Stimulated activated CD4-positive, alpha-beta T cell treated with anti-CD3 and anti-CD28 coated beads, Interleukin-2, amount 100 ng/mL, for 4 hours (primary cell): ENCODE results near the gene SKIC2.

Experiments
- DNase-seq: peaks from one replicate; pipeline ENCODE4 v3.0.0-alpha.2; 2020; ENCODE audit warnings: low read depth

SKIC2 gene

DNA sequence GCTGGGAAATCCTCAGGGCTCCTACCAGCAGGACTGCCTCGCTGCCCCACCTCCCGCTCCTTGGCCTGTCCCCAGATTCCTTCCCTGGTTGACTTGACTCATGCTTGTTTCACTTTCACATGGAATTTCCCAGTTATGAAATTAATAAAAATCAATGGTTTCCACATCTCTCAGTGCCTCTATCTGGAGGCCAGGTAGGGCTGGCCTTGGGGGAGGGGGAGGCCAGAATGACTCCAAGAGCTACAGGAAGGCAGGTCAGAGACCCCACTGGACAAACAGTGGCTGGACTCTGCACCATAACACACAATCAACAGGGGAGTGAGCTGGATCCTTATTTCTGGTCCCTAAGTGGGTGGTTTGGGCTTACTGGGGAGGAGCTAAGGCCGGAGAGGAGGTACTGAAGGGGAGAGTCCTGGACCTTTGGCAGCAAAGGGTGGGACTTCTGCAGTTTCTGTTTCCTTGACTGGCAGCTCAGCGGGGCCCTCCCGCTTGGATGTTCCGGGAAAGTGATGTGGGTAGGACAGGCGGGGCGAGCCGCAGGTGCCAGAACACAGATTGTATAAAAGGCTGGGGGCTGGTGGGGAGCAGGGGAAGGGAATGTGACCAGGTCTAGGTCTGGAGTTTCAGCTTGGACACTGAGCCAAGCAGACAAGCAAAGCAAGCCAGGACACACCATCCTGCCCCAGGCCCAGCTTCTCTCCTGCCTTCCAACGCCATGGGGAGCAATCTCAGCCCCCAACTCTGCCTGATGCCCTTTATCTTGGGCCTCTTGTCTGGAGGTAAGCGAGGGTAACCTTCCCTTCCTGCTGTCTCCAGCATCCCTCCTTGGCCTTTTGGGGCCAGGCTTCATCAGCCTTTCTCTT is 13.2 kb upstream of the SKIC2 start, which contains the start of gene CFB:
TSS of gene CFB (plus strand) at position 589 of the 863 bp plus-strand sequence. CDS start at position 716, 127 bp downstream.
- DNase-seq, result no peak

DNA sequence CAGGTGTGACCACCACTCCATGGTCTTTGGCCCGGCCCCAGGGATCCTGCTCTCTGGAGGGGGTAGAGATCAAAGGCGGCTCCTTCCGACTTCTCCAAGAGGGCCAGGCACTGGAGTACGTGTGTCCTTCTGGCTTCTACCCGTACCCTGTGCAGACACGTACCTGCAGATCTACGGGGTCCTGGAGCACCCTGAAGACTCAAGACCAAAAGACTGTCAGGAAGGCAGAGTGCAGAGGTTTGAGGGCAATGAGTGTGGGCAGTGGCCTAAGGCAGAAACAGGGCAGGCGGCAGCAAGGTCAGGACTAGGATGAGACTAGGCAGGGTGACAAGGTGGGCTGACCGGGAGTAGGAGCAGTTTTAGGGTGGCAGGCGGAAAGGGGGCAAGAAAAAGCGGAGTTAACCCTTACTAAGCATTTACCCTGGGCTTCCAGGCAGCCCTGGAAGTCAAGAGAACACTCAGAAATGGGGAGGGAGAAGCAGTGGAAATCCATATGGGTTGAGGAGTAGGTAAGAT is 12.5 kb upstream of the SKIC2 start:
- DNase-seq, result no peak

DNA sequence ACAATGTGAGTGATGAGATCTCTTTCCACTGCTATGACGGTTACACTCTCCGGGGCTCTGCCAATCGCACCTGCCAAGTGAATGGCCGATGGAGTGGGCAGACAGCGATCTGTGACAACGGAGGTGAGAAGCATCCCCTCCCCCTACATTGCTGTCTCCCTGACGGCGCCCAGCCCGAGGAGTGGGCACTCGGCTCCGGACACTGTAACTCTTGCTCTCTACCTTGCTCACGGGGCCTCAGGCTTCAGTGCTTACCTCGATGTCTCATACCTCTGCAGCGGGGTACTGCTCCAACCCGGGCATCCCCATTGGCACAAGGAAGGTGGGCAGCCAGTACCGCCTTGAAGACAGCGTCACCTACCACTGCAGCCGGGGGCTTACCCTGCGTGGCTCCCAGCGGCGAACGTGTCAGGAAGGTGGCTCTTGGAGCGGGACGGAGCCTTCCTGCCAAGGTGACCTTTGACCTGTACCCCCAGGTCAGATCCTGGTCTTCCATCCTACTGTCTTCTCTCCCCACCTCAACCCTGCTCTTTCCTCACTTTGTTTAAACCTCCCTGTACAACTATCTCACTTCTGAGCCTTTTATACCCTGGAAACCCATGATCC is 11.8 kb upstream of the SKIC2 start:
- no peak for DNase-seq

DNA sequence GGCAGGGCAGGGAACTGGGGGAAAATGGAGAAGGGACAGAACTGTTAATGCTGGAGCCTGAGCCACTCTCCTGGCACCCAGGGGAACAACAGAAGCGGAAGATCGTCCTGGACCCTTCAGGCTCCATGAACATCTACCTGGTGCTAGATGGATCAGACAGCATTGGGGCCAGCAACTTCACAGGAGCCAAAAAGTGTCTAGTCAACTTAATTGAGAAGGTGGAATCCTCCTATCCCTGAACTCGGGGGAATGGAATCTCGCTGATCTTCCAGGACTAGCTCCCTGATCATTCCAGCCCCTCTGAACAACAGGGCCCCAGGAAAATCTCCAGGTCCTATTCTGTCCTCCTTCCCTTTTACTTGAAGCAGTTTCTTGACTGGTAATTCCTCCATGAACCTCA is 11.1 kb upstream of the SKIC2 start:
- DNase-seq, result no peak

DNA sequence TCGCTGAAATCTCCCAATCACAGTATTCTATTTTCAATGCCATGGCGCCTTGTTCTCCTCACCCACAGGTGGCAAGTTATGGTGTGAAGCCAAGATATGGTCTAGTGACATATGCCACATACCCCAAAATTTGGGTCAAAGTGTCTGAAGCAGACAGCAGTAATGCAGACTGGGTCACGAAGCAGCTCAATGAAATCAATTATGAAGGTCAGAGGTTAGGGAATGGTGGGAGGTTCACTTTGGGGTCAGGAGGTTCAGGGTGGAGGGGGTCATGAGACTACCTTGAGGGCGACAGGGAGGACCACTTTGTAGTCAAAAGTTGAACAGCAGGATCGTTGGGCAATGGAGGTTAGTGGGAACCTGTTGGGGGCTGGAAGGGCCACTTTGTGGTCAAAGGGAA is 10.7 kb upstream of the SKIC2 start:
- no peak for DNase-seq

GRCh38 chr6:31948753-31949413 is 10.1 kb upstream of the SKIC2 start:
- DNase-seq, result no peak

DNA sequence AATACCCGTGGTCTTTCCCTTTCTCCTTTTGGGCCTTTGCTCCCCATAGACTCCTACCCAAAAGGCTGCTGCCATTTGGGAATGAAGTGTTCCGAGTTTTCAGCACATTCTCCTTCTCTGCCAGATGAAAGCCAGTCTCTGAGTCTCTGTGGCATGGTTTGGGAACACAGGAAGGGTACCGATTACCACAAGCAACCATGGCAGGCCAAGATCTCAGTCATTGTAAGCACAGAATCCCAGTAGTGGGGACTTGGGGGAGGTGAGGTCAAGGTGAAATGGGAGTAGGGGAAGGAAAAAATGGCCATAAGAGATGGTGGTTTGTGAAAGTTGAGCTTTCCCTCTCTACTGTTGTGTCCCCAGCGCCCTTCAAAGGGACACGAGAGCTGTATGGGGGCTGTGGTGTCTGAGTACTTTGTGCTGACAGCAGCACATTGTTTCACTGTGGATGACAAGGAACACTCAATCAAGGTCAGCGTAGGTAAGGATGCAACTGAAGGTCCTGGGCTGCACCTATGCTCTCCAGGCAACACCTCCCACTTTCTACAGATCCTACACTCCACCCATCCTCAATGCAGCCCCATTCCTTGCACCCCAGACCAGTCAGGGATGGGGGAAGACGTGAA is 8.9 kb upstream of the SKIC2 start:
- DNase-seq, result no peak

DNA sequence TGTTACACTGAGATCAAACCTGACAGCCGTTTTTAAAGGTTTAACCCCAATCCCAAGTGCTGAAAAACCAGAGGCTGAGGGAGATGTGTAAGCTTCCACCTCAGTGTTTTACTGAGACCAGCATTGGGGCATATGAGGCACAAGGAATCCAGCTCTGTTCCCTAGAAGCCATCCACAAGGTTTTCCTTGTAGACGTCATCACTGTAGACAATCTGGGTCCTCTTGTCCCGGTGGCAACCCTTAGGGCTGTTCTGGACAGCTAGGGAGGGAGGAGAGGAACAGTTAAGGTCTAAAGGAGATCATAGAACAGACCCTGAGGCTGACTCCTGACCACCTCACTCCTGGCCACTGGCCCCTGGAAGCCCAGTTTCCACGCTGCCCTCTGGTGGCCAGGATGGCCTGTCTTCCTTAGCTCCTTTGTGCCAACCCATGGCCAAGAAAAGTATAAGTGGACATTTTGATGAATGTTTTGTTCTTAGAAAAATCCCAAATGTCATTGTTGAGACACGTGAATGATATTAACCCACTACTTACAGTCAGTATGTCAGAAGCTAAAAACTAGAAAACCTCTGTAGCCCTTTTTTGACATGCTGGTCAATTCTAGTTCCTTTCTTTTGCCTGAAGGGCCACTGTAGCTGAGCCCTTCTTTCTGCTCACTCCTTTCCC is 6.7 kb upstream of the SKIC2 start:
- no peak for DNase-seq

- DNase-seq, result no peak
These were observed 6.1 kb upstream of the SKIC2 start for GRCh38 chr6:31952890-31953289.

GRCh38 chr6:31954511-31954910 is 4.5 kb upstream of the SKIC2 start:
- no peak for DNase-seq

GRCh38 chr6:31956796-31957195 is 2.2 kb upstream of the SKIC2 start:
- DNase-seq, result no peak

DNA sequence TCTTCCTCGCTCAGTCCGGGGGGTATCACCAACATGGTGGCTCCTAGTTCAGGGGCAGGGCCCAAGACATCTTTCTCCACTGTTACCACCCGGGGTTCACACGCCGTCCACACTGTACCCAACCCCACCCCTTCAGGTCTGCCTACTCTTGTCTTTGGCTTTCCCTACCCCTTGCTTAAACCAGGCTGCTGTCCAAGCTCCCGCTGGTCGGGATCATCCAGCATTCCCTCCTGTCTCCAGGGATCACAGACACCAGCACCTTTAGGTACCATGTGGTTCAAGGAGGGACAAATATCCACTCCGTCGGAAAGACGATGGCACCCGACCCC is 599 bp upstream of the SKIC2 start:
- no peak for DNase-seq

DNA sequence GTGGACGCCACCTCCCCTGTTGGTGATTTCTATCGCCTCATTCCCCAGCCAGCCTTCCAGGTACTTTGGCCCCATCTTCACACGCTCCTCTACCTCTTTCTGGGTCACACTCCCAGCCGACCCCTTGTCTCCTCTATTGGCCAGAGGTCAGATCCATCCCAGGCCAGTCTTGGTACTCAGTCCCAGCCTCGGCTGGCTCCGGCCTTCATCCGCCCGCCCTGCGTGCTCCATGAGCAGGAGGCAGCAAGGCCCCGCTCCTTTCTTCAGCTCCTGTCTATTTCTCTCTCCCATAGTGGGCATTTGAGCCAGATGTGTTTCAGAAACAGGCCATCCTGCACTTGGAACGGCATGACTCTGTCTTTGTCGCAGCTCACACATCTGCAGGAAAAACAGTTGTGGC is 2.6 kb downstream of the SKIC2 start:
- no peak for DNase-seq

DNA sequence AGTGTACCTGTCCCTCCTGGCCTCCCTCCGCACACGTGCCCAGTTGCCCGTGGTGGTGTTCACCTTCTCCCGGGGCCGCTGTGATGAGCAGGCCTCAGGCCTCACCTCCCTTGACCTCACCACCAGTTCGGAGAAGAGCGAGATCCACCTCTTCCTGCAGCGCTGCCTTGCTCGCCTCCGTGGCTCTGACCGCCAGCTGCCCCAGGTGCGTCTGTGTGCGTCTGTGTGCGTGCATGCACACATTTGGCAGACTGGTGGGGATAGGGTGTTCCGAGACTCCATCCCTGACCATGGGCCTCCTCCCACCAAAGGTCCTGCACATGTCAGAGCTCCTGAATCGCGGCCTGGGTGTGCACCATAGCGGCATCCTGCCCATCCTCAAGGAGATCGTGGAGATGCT is 4.9 kb downstream of the SKIC2 start:
- DNase-seq, result no peak

GRCh38 chr6:31965700-31966099 is 6.7 kb downstream of the SKIC2 start:
- no peak for DNase-seq

DNA sequence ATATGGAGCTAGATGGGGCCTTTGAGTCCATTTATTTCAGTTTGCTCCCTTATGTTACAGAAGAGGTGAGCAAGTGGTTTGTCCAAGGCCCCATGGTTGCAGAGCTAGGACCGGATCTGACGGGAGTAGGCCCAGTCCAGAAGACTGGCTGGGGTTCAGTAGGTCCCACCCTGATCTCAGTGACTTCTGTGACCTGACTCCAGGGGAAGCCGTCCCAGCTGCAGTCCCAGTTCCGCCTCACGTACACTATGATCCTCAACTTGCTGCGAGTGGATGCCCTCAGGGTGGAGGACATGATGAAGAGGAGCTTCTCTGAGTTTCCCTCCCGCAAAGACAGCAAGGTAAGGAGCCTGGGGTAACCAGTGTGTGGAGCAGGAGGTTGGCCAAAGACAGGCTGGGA is 7.5 kb downstream of the SKIC2 start:
- DNase-seq, result no peak

GRCh38 chr6:31966997-31967925 is 8.3 kb downstream of the SKIC2 start:
- DNase-seq, result no peak

DNA sequence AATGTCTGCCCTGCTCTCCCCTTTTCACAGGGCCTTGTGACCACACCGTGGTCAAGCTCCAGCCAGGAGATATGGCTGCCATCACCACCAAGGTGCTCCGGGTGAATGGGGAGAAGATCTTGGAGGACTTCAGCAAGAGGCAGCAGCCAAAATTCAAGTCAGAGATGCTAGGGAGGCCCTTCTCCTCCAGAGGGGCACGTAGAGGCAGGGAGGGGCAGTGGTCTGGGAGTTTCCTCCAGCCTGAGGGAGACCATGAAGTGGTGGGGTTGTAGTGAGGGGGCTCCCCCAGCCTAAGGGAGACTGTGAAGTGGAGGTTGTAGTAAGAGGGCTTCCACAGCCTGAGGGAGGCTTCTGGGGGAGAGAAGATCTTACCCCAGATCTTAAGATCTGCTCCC is 8.9 kb downstream of the SKIC2 start:
- DNase-seq, result no peak

DNA sequence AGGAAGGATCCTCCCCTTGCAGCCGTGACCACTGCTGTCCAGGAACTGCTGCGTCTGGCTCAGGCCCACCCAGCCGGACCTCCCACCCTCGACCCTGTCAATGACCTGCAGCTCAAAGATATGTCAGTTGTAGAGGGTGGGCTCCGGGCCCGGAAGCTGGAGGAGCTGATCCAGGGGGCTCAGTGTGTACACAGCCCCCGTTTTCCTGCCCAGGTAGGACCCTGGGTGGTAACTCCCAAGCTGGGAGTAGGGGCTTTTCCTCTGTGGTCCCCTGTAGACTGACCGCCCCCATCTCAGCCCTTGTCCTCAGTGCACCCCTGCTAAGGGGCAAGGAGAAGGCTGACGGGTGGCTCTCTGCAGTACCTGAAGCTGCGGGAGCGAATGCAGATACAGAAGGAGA is 9.4 kb downstream of the SKIC2 start:
- DNase-seq, result no peak

DNA sequence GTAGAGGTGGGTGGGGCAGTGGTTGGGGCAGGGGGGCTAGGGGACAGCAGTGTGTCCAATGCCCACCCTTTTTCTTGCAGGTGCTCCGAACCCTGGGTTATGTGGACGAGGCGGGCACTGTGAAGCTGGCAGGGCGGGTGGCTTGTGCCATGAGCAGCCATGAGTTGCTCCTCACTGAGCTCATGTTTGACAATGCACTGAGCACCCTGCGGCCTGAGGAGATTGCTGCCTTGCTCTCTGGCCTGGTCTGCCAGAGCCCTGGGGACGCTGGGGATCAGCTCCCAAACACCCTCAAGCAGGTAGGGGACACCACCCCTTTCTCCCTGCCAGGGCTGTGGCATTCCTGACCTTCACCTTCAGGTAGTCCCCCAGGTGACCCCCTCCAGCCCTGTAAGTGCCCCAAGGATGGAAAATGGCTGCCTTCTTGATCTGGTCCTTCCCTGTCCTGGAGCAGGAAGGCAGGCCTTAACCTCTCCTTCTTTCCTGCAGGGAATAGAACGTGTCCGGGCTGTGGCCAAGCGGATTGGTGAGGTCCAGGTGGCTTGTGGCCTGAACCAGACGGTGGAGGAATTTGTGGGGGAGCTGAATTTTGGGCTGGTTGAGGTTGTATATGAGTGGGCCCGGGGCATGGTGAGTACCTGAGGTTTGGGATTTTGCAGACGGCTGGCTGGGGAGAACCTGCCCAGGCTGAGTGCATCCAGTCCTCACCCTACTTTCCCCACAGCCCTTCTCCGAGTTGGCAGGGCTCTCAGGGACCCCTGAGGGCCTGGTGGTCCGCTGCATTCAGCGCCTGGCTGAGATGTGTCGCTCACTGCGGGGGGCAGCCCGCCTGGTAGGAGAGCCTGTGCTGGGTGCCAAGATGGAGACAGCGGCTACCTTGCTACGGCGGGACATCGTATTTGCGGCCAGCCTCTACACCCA is 10.1 kb downstream of the SKIC2 start:
- no peak for DNase-seq
